Posterior cingulate gyrus (tissue), 11 donors: ENCODE data around the gene RFX2.
"Not testable (repeated sequence)": the region's sequence is repeated elsewhere in the genome, so short reads cannot be mapped to it uniquely, and the experiment has no call there.

ENCODE experiments used
- DNase-seq, 10 donors: peaks; one replicate each; pipeline versions ENCODE4 v3.0.0 to v3.0.0-alpha.2; 2020 to 2021; ENCODE audit warnings: mixed read lengths in 3 of 10
- intact Hi-C: fragments of 100-400 bp; cut with DNase I; formaldehyde crosslinking; loops from one replicate; pipeline ENCODE4 v1.15.1; 2023

RFX2 gene

DNA sequence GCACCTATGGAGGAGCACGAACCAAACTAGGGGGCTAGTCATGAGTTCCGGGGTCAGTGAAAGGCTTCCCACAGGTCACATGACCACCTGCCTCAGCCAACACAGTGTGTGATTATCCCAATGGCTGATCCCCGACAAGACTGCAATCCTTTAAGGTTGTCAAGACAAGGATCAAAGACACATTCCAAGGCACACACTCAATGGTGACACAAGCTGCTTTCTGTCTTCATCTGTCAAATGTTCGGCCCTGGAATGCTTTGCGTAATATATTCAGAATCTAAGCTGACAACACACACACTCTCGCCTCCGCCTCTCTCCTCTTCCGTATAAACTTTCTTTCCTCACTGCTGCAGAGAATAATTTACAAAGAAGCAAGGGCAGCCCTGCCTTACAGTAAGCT lies 144.1 kb downstream of the RFX2 start:
- DNase-seq = peak in 1 of 10 donors; percentile 18
- intact Hi-C loops = loop anchor here (5.0 kb wide), 1 partner anchor 56 kb away; no protein-coding TSS in a partner anchor

DNA sequence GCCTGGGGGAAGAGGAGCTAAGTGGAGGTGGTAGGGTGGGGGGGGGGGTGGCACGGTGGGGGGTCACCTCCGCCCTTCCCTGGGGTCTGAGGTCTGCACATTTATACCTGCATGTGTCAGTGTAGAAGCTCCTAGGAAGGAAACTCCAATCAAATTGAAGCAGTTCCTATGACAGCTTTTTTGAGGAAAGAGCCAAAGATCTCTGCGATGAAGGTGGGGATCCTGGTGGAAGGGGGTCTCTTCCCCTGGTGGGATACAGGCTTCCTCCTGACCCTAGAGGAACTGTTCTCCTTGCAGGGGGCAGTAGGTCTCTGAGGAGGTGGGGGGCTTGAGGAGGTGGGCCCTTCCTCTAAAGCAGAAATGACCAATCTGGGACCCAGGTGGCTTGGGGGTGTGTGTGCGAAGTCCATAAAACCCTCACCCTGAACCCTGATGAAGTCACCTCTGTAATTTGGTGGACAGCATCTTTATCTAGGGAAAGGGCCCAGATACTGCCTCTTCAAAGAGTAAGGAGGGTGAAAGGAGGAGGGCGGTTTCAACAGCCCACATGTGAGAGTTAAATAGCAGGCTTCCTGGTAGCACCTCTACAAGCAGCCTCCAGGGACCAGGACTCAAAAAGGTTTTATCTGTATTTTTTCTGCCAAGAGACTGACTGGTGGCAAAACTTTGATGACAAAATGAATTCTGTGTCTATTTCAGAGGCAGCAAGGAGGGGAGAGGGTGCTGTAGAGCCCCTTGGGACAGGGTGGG lies 145.3 kb downstream of the RFX2 start:
- intact Hi-C loops = loop anchor here (5.0 kb wide), 1 partner anchor 57 kb away; no protein-coding TSS in a partner anchor
- DNase-seq = peak in 1 of 10 donors; percentile 12

- DNase-seq = peak in 3 of 10 donors; percentile 31 to 44 (median 31)
- intact Hi-C loops = no loop called here
These were observed 146.4 kb downstream of the RFX2 start for GRCh38 chr19:5963855-5964254.

DNA sequence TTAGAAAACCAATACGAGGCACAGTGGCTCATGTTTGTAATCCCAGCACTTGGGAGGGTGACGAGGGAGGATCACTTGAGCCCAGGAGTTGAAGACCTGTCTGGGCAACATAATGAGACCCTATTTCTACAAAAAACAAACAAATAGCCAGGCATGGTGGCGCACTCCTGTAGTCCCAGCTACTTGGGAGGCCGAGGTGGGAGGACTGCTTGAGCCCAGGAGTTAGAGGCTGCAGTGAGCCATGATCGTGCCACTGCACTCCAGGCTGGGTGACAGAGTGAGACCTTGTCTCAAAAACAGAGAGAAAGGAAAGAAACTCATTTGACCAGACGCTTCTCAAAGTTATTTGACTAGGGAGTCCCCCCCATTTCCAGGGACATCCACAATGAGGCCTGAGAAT lies 147.0 kb downstream of the RFX2 start:
- intact Hi-C loops = not testable (repeated sequence)
- DNase-seq = peak in 2 of 10 donors; percentile 16 to 67

DNA sequence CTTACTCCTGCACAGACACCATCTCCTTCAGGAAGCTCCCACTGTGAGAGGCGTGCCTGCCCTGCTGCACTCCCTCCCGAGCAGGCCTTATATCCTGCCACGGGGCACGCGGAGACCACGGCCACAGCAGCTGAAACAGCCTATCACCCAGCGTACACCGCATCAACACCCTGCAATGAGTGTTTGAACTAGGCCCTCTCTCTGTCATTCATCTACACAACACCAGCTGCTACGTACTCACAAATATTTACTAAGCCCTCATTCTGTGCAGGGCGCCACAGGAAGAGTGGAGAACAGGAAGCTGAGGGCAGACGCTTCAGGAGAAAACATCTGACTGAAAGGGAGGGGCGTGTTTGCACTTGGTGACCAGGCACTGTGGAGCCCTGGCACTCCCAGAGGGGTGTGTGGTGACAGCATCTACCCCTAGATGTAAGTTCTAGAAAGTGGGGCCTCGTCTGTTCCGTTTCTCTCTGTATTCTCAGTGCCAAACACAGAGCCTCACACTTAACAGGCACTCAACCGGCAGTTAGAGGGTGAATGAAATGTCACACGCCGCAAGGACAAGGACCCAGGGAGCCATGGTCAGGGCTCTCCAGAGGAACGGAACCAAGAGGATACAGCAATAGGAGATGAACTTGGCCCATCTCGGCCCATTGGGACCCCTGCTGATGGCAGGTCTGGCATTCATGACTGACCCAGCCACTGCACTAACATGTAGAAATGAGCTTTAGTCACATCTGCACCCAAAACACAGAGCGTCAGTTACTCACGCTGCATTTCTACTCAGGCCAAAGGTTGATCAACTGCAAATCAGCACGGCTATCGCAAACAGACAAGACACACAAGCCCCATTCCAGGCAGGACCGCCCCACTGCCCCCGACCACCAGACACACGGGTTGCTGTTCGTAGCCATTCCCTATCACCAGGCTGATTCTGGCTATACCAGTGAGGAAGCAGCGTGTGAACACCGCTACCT lies 148.0 kb downstream of the RFX2 start:
- intact Hi-C loops = no loop called here
- DNase-seq = peak in 4 of 10 donors; percentile 33 to 81 (median 69)

- peak in 1 of 10 donors; percentile 33 for DNase-seq
- intact Hi-C loops = not testable (repeated sequence)
These were observed 148.7 kb downstream of the RFX2 start for GRCh38 chr19:5961641-5961968.

- DNase-seq = peak in 4 of 10 donors; percentile 33 to 77 (median 71)
- intact Hi-C loops = no loop called here
These were observed 150.0 kb downstream of the RFX2 start for GRCh38 chr19:5960005-5961001.

DNA sequence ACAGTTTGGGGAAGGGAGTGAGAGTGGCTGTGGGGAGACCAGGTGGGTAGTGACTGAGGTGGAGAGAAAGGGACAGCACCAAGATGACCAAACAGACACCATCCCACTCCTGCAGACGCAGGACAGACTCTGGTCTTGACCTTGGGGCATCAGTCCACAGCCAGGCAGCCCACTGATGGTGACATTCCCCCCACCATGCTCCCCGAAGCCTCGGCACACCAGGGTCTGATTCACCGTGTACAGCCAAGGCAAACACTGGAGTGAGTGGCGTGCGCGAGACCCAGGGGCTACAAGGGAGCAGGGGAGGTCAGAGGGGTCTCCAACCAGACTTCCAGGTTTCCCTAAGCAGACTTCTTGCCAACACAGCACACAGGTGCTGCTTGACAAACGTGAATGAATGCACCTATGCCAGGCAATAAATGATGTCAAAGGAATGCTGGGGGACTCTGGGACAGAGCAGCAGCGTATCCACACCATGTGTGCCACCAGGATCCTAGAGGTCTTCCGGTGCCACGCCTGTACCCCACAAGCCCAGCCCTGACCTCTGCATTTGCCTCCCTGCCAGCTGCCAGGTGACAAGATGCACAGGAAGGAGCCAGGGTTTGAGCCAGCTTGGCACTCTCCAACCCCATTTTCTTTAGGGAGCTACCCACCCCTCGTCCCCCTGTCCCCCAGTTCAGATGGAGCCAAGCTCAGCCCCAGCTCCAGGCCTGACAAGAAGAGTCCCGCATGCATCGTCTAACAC lies 150.9 kb downstream of the RFX2 start:
- intact Hi-C loops = no loop called here
- peak in 2 of 10 donors; percentile 62 to 66 for DNase-seq

DNA sequence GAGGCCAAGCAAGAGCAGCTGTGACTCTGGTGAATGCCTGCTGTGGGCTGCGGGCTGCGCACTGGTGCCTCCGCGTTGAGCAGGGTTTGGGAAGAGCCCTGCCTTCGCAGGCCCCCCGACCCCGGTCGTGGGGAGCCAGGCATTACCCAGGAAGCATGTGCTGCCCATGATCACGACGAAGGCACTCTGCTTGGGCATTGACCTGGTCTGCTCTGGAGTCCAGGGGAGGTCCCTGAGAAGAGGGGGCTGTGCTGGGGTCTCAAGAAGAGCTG lies 151.5 kb downstream of the RFX2 start:
- intact Hi-C loops = no loop called here
- DNase-seq = peak in 1 of 10 donors; percentile 69

DNA sequence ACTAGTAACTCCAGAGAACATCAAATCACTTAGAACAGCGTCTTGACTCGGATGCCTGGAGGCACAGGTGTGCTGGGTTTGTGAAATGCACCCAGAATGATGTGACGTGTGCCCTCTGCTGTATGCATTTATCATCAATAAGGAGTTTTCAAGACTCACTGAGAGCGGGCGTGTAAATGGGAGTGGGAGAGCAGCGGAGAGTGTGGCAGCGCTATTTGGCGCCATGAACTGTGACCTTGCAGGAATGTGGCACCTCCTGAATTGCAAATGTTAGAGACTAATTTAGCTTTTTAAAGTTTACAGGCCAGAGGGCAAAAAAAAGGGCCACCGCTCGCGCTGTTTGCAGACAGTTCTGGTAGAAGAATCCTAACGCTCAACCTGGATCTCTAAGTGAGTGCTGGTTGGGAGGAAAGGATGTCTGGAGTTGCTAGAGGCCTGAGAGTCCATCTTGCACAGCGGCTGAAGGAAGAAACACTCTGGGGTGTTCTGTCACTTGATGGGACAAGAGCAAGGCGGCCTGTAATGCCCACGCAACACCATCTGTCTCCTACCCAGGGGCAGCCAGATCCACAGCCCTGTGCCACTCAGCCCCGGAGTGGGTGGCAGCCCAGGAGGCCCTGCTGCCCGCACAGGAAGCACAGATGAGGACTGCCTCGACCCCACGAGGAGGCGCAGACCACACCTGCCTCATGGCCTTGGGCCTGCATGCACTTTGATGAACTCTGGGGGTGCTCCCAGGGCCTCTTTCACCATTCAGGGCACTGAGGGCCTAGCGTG lies 152.0 kb downstream of the RFX2 start:
- intact Hi-C loops = no loop called here
- peak in 3 of 10 donors; percentile 80 to 87 (median 81) for DNase-seq

DNA sequence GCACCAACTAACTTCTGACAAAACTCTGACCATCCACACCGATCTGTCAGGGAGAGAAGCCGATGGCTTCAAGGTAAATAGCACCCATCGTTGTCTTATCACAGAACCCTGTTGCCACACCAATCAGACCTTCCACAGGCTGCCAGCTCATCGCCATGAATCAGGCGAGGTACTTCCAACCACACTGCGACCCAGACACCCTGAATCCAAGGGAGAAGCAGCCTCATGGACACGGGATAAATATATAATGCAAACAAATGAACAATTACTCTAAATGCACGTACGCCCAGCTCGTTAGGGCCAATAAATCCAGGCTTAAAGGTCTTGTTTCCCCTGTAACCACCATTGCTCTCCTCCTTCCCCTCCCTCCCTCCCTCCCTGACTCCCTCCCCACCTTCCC lies 153.1 kb downstream of the RFX2 start:
- peak in 3 of 10 donors; percentile 9 to 17 (median 14) for DNase-seq
- intact Hi-C loops = no loop called here

DNA sequence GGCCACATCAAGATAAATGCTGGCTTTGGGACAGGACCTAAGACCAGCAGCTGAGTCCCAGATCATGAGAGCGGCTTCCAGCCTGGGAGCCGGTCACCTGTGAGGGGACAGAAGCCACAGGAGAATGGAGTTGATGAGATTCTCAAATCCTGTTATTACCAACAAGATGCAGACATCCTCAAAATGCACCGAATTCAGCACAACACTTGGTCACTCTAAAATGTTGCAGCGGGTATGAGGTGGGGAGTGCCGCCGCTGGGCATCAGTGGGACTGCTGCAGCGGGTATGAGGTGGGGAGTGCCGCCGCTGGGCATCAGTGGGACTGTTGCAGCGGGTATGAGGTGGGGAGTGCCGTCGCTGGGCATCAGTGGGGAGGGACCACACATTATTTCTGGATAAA lies 153.6 kb downstream of the RFX2 start:
- intact Hi-C loops = no loop called here
- DNase-seq = peak in 3 of 10 donors; percentile 5 to 66 (median 52)

DNA sequence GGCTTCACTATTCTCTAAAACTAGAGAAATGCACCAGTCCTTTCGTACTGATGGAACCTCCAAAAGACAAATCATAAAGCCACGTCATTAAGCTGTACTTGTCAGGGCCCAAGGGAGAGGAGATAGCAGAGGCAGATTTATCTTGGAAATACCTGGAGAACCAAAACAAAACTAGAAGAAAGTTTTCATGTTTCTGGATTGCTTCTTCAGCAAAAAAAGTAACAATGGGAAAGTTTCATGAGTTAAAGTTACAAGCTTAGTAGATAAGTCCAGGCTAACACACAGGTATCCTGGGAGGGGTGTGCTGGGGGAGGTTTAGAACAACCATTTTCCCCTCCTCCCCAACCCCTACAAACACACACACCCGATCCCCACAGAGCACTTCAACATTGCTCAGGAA lies 154.0 kb downstream of the RFX2 start:
- DNase-seq = no peak
- intact Hi-C loops = no loop called here

- DNase-seq = peak in 2 of 10 donors; percentile 2 to 4
- intact Hi-C loops = no loop called here
These were observed 154.7 kb downstream of the RFX2 start for GRCh38 chr19:5955636-5955935.

GRCh38 chr19:5954293-5954692 lies 156.0 kb downstream of the RFX2 start:
- intact Hi-C loops = no loop called here
- no peak for DNase-seq

DNA sequence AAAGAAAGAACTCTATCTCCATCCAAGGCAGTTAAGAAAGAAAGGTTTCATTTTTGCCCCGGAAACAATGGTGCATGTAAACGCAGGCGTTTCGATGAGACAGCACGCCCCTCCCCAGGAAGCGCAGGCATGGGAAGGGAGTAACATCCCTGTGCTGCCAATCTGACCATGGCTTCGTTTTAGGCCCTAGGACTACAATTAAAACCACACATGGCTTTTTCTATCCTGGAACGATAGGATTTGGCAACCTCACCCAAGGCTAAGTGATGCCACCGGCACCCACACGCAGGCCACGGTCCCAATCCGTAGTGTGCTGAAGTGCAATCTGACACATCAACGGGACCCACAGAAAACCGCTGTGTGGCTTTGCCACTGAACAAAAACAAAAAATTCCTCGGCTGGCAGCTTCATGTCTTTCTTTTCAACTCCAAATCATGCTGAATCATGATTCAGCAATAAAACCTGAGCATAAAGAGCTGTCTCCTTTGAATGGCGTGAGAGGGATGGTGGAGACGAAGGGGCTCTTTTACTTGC lies 156.6 kb downstream of the RFX2 start:
- DNase-seq = peak in 3 of 10 donors; percentile 61 to 88 (median 82)

DNA sequence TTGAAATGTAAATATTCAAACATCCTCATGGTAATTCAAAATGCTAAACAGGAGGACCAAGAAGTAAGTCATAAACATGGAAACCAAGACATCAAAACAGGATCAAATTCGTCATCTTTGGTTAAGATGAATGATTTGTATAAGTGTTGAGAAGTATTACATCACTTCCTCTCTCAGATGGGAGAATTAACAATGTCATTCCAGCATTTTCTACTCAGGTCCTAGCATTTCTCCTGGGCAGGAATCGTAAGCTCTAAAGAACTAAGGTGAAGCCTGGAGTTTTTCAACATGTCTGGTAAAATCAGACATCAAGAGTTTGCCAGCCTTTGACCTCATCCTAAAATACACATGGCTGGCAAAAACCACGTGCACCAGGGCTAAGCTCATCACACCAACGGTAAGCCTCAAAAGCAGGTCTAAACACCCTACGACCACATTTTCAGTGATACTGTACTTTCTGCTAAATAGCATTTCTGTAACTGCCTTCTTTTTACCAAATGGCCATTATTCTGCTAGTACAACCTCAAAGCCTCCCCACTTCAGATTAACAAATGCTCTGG lies 157.2 kb downstream of the RFX2 start:
- intact Hi-C loops = no loop called here
- DNase-seq = no peak

More for the DNA sequence above, 156.6 kb downstream of the RFX2 start:
- intact Hi-C loops = no loop called here
